Keratinocyte (primary cell): Measurements from ENCODE around the gene POLR1A. TPM values are rescaled to one million over a fixed set of nuclear protein-coding genes. Genes with fewer than 3 reads are reported as not detected.

Source experiments
- DNase-seq: peaks from one replicate; pipeline ENCODE4 v3.0.0-alpha.2; 2011; ENCODE audit warnings: low read depth, missing footprints, low spot score
- FAIRE-seq: peaks from 2 replicates; lab custom pipeline; 2011; peaks lifted over from hg19 to GRCh38; lab: Jason Lieb, UNC
- H2AFZ ChIP-seq: 2 replicates; pipeline ENCODE4 v1.6.0; 2012; ENCODE audit warnings: low read length, control low read depth, inconsistent platforms; ENCODE audit not compliant: control insufficient read depth
- H3K27ac ChIP-seq: 2 replicates; pipeline ENCODE4 v1.5.1; 2011; ENCODE audit warnings: low read length; ENCODE audit not compliant: control insufficient read depth, insufficient read depth
- H3K27me3 ChIP-seq: 3 replicates; pipeline ENCODE4 v1.6.0; 2011; ENCODE audit warnings: low read length; ENCODE audit not compliant: control insufficient read depth, insufficient read depth; ENCODE audit errors: extremely low read depth
- H3K36me3 ChIP-seq, 2 experiments: 2 replicates in 1 of 2; 3 replicates in 1 of 2; pipeline ENCODE4 v1.5.1; 2011; ENCODE audit warnings: low read length in 2 of 2, mild to moderate bottlenecking in 1 of 2; ENCODE audit not compliant: control insufficient read depth in 2 of 2, insufficient read depth in 2 of 2; ENCODE audit errors: extremely low read depth in 1 of 2
- H3K4me1 ChIP-seq: 3 replicates; pipeline ENCODE4 v1.5.1; 2011; ENCODE audit warnings: low read length; ENCODE audit not compliant: control insufficient read depth, insufficient read depth; ENCODE audit errors: extremely low read depth
- H3K4me2 ChIP-seq: 3 replicates; pipeline ENCODE4 v1.6.0; 2011; ENCODE audit warnings: low read depth, low read length; ENCODE audit not compliant: control insufficient read depth, insufficient read depth; ENCODE audit errors: extremely low read depth
- H3K4me3 ChIP-seq, 3 experiments: fragments of 200-600 bp in 1 of 3; sonication (generic) in 1 of 3; 2 replicates in 2 of 3; 3 replicates in 1 of 3; pipeline ENCODE4 v1.5.1; 2011 to 2016; ENCODE audit warnings: low read length in 3 of 3, mild to moderate bottlenecking in 3 of 3, control low read depth in 2 of 3, inconsistent platforms in 1 of 3, low read depth in 1 of 3, mixed read lengths in 1 of 3, mixed run types in 1 of 3, moderate library complexity in 1 of 3; ENCODE audit not compliant: control insufficient read depth in 2 of 3, insufficient read depth in 2 of 3; ENCODE audit errors: extremely low read depth in 1 of 3
- H3K79me2 ChIP-seq: 2 replicates; pipeline ENCODE4 v1.6.0; 2012; ENCODE audit warnings: low read length; ENCODE audit not compliant: control insufficient read depth, insufficient read depth
- H3K9ac ChIP-seq: 3 replicates; pipeline ENCODE4 v1.6.0; 2011; ENCODE audit warnings: low read length; ENCODE audit not compliant: control insufficient read depth, insufficient read depth; ENCODE audit errors: extremely low read depth
- H3K9me1 ChIP-seq: 3 replicates; pipeline ENCODE4 v1.6.0; 2011; ENCODE audit warnings: low read length; ENCODE audit not compliant: control insufficient read depth, insufficient read depth; ENCODE audit errors: extremely low read depth
- H3K9me3 ChIP-seq: 2 replicates; pipeline ENCODE4 v1.5.1; 2012; ENCODE audit warnings: low read depth, low read length; ENCODE audit not compliant: control insufficient read depth
- H4K20me1 ChIP-seq: 3 replicates; pipeline ENCODE4 v1.6.0; 2011; ENCODE audit warnings: low read length; ENCODE audit not compliant: control insufficient read depth, insufficient read depth; ENCODE audit errors: extremely low read depth
- EZH2 ChIP-seq: IDR thresholded peaks from one replicate; pipeline ENCODE4 v1.6.1; 2012; ENCODE audit warnings: inconsistent platforms, mild to moderate bottlenecking, low read length, moderate library complexity
- dilution Hi-C: fragments of 300-500 bp; cut with MboI; formaldehyde crosslinking; loops from one replicate; pipeline ENCODE4 v1.7.0; 2020; ENCODE audit warnings: low sequenced_read_pairs; ENCODE audit not compliant: extremely low pct_ligation_motif_present
- polyA plus RNA-seq, 5 experiments: library from polyadenylated mRNA; depleted of rRNA in 3 of 5; stranded (reverse) in 3 of 5; stranded (forward) in 1 of 5; unstranded in 1 of 5; fragments of >200 nt; gene quantifications; 1 replicate in 1 of 5; 2 replicates in 3 of 5; 3 replicates in 1 of 5; pipeline versions ENCODE4 v1.2.1 to v1.2.3, GENCODE V29; 2011 to 2012; ENCODE audit warnings: missing spikeins in 2 of 5, low read depth in 1 of 5, low replicate concordance in 1 of 5
- TF ChIP-seq, protein P1 (sequence below), 3 experiments: IDR thresholded peaks in 1 of 3; conservative IDR thresholded peaks in 1 of 3; optimal IDR thresholded peaks in 1 of 3; 2 replicates in 2 of 3; 3 replicates in 1 of 3; pipeline versions ENCODE3 to v1.5.1; 2011; ENCODE audit warnings: low read length in 3 of 3, mild to moderate bottlenecking in 3 of 3, moderate library complexity in 2 of 3, control low read depth in 1 of 3, inconsistent platforms in 1 of 3; ENCODE audit not compliant: insufficient read depth in 2 of 3; ENCODE audit errors: extremely low read depth in 1 of 3

The POLR1A gene
- polyA plus RNA-seq, 1 donor (not counting 4 experiments of a cell fraction or from before 2014, with no cell fraction given): 16.1 TPM

DNA sequence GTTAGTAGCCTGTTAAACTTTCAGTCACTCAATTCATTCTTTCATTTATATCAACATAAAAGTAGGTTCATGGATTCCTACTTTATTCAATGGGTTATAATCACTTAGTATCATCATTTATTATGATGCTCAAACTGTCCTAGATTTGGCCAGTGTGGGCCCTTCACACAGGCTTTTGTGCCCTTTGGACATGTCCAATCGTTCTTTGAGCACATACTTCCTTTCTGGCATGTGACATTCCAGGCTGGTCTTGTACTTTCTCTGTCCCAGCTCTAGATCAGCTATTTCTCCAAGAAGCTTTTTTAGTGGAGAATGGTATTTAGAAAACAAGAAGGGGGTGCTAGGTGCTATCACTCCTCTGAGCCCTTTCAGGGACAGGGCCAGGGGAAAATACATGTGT lies 11.5 kb downstream of the POLR1A start:
- DNase-seq: no peak
- TF ChIP-seq, protein P1, sequence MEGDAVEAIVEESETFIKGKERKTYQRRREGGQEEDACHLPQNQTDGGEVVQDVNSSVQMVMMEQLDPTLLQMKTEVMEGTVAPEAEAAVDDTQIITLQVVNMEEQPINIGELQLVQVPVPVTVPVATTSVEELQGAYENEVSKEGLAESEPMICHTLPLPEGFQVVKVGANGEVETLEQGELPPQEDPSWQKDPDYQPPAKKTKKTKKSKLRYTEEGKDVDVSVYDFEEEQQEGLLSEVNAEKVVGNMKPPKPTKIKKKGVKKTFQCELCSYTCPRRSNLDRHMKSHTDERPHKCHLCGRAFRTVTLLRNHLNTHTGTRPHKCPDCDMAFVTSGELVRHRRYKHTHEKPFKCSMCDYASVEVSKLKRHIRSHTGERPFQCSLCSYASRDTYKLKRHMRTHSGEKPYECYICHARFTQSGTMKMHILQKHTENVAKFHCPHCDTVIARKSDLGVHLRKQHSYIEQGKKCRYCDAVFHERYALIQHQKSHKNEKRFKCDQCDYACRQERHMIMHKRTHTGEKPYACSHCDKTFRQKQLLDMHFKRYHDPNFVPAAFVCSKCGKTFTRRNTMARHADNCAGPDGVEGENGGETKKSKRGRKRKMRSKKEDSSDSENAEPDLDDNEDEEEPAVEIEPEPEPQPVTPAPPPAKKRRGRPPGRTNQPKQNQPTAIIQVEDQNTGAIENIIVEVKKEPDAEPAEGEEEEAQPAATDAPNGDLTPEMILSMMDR (optimal IDR thresholded peaks at IDR 0.05 in 1 of 3, IDR thresholded peaks at IDR 0.05 in 1 of 3, conservative IDR thresholded peaks at IDR 0.05 in 1 of 3; ENCODE audit: extremely low read depth in 1 of 3, insufficient read depth in 2 of 3, low read length in 3 of 3): no peak
- TF ChIP-seq EZH2: no peak
- Histone ChIP-seq H3K9me1 (no peaks in the 10 kb centered on the region), H4K20me1 (no peaks in the 10 kb centered on the region), H3K9me3 (no peaks in the 10 kb centered on the region), H3K4me3 (no peak overlapping the region), H3K4me1 (no peaks in the 10 kb centered on the region), H3K27me3 (no peaks in the 10 kb centered on the region), H3K79me2 (peaks cover 30% of the 10 kb centered on the region), H3K4me2 (no peak overlapping the region), H2AFZ (no peak overlapping the region), H3K9ac (no peak overlapping the region), H3K36me3 (peaks cover 29 to 35% of the 10 kb centered on the region in 2 experiments), H3K27ac (no peak overlapping the region)
- dilution Hi-C loops: no loop called here
- no peak for FAIRE-seq

DNA sequence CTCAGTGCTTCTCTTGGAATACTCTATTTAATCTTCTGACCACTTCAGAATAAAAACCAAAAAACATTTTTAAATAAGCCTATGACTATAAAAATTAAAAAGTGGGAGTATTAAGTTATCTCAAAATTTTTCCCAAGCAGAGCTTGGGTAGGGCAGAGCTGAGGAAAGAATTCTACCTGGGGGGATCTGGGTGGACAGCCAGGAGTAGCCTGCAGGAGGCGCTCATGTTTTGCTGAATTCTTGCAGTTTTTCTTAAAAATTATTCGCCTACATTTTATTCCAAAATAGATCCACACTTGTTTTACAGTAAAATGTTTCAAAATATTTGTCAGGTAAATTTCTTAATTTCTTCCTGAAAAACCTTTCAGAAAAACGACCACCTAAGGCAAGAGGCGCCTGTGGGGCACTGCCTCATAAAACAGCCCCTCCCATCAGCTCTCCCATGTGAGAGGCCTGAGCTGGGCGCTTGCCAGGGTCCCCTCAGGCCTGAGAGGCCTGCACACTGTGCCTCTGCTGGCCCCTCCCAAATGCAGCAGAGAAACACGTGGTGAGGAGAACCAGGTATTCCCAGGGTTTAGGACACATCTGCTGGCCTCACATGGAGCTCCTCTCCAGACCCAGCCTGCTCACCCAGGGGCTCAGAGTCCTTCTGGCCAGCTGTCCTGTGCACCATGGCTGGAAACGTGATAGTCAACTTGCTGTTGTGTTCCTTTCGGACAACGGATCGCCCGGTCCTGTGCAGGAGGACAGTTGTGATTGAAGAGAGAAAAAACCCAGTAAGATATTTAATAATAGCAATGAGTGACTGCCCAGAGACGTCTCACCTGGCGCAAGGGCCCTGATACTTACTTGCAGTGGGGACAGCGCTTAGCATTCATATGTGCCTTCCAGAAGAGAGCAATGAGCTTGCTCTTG lies 17.5 kb downstream of the POLR1A start:
- TF ChIP-seq, protein P1 (optimal IDR thresholded peaks at IDR 0.05 in 1 of 3, IDR thresholded peaks at IDR 0.05 in 1 of 3, conservative IDR thresholded peaks at IDR 0.05 in 1 of 3; ENCODE audit: extremely low read depth in 1 of 3, insufficient read depth in 2 of 3, low read length in 3 of 3): peak; percentile 15 to 48 (median 19)
- no peak for TF ChIP-seq EZH2
- Histone ChIP-seq H3K4me2 (no peak overlapping the region), H3K9me3 (no peaks in the 10 kb centered on the region), H3K36me3 (peaks cover 32 to 35% of the 10 kb centered on the region in 2 experiments), H2AFZ (no peak overlapping the region), H4K20me1 (no peaks in the 10 kb centered on the region), H3K27me3 (no peaks in the 10 kb centered on the region), H3K4me3 (no peak overlapping the region), H3K27ac (no peak overlapping the region), H3K4me1 (no peaks in the 10 kb centered on the region), H3K79me2 (no peaks in the 10 kb centered on the region), H3K9ac (no peak overlapping the region), H3K9me1 (no peaks in the 10 kb centered on the region)
- no peak for FAIRE-seq
- dilution Hi-C loops: no loop called here
- DNase-seq: no peak
